ENCODE measurements around the gene DCN. TPM values are rescaled to one million over a fixed set of nuclear protein-coding genes. Genes with fewer than 3 reads are reported as not detected.

DCN gene
- total and polyA plus RNA-seq, 8 donors = 28.9 to 217 (median 51.3) TPM

- WGBS, 2 donors = 94% methylated on average over 2 of the region's 2 CpGs
- H3K4me1 ChIP-seq = no peaks in the 10 kb centered on the region
- H3K27ac ChIP-seq = no peak overlapping the region
- no peaks in the 10 kb centered on the region for H3K27me3 ChIP-seq
- intact Hi-C loops (cut with DNase I) = no loop called here
- H3K4me3 ChIP-seq = no peak overlapping the region
- no peaks in the 10 kb centered on the region for H3K9me3 ChIP-seq
- no peaks in the 10 kb centered on the region for H3K36me3 ChIP-seq
- no peak for DNase-seq
- ATAC-seq = no peak
- TF ChIP-seq CTCF (IDR thresholded peaks at IDR 0.05) = no peak
- FAIRE-seq = no peak
These were observed 55.3 kb downstream of the DCN start for GRCh38 chr12:91127306-91127705.

- no peak for TF ChIP-seq CTCF (IDR thresholded peaks at IDR 0.05)
- no peaks in the 10 kb centered on the region for H3K36me3 ChIP-seq
- H3K4me3 ChIP-seq = no peak overlapping the region
- FAIRE-seq = no peak
- no peaks in the 10 kb centered on the region for H3K27me3 ChIP-seq
- H3K9me3 ChIP-seq = no peaks in the 10 kb centered on the region
- intact Hi-C loops (cut with DNase I) = no loop called here
- 86 to 96% methylated on average over 1 of the region's 1 CpG for WGBS, 2 donors
- DNase-seq = no peak
- no peak for ATAC-seq
- H3K4me1 ChIP-seq = no peaks in the 10 kb centered on the region
- H3K27ac ChIP-seq = no peak overlapping the region
These were observed 56.1 kb downstream of the DCN start for GRCh38 chr12:91126516-91126915.

- intact Hi-C loops (cut with DNase I) = no loop called here
- ATAC-seq = no peak
- no peaks in the 10 kb centered on the region for H3K36me3 ChIP-seq
- WGBS, 2 donors = 80 to 88% methylated on average over 5 of the region's 5 CpGs
- FAIRE-seq = no peak
- no peaks in the 10 kb centered on the region for H3K4me1 ChIP-seq
- H3K27me3 ChIP-seq = no peaks in the 10 kb centered on the region
- no peak for DNase-seq
- H3K9me3 ChIP-seq = no peaks in the 10 kb centered on the region
- no peak for TF ChIP-seq CTCF (IDR thresholded peaks at IDR 0.05)
- H3K4me3 ChIP-seq = no peak overlapping the region
- no peak overlapping the region for H3K27ac ChIP-seq
These were observed 59.2 kb downstream of the DCN start for GRCh38 chr12:91123236-91123916.

- Histone ChIP-seq H3K27me3 (no peaks in the 10 kb centered on the region), H3K36me3 (no peaks in the 10 kb centered on the region)
- DNase-seq = no peak
These were observed 61.8 kb downstream of the DCN start for GRCh38 chr12:91120781-91121180.

More at GRCh38 chr12:91120781-91121180, 61.8 kb downstream of the DCN start:
- Histone ChIP-seq H3K4me1 (no peaks in the 10 kb centered on the region), H3K27ac (no peak overlapping the region), H3K4me3 (no peak overlapping the region), H3K9me3 (no peaks in the 10 kb centered on the region)
- ATAC-seq (no peak), FAIRE-seq (no peak)
- intact Hi-C loops (cut with DNase I) = no loop called here
- TF ChIP-seq CTCF (IDR thresholded peaks at IDR 0.05) = no peak
